ENCODE results near the gene ZNF438. TPM values are rescaled to one million over a fixed set of nuclear protein-coding genes. Genes with fewer than 3 reads are reported as not detected.

ZNF438 gene
- polyA plus RNA-seq, 3 donors from 2014 or later: 1.6 to 5.0 (median 3.4) TPM

DNA sequence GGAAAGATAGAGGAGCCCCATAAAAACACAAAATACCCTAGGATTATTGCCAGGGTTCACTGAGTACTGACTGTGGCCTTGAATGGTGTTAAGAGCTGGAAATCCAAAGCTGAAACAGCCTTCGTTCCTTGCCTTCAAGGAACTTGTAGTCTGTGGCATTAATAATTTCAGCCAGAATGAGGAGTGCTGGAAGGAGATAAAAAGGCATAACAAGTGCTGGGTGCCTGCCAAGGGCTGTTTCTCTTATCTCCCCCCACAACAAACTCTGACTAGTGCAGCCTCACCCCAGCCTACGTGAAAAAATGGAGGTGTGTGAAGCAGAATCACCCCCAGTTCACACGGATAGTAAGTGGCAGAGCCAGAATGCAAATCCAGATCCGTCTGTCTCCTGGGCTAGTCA, 203.0 kb downstream of the ZNF438 start:
- Mint-ChIP-seq H3K36me3 (no peaks in the 10 kb centered on the region), H3K4me3 (no peak overlapping the region), H3K27me3 (ENCODE audit: low read depth in 3 of 3) (peaks cover 0 to 6% (median 2%) of the 10 kb centered on the region in 3 donors), H3K27ac (no peak overlapping the region), H3K4me1 (no peaks in the 10 kb centered on the region), H3K9me3 (no peaks in the 10 kb centered on the region)
- DNase-seq: no peak

DNA sequence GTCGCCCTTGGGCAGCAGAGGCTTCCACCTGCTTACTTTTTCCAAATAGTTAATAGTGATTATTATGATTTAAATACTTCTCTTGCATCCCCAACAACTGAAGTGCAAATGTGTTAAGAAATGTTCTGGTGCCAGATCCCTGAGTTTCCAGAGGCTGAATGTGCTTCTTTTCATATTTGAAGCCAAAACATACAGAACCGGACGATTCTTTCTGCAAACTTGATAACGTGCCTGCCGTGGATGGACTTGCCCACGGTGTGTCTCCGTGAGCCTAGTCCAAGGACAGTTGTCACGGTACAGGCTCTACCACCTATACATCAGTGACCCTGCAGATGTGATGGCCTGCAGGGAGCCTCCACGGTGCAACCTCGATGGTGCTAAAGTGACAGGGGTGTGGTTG, 203.5 kb downstream of the ZNF438 start:
- Mint-ChIP-seq H3K4me1 (no peaks in the 10 kb centered on the region), H3K36me3 (no peaks in the 10 kb centered on the region), H3K27ac (no peak overlapping the region), H3K27me3 (ENCODE audit: low read depth in 3 of 3) (peaks cover 0 to 6% (median 2%) of the 10 kb centered on the region in 3 donors), H3K9me3 (no peaks in the 10 kb centered on the region), H3K4me3 (no peak overlapping the region)
- no peak for DNase-seq

DNA sequence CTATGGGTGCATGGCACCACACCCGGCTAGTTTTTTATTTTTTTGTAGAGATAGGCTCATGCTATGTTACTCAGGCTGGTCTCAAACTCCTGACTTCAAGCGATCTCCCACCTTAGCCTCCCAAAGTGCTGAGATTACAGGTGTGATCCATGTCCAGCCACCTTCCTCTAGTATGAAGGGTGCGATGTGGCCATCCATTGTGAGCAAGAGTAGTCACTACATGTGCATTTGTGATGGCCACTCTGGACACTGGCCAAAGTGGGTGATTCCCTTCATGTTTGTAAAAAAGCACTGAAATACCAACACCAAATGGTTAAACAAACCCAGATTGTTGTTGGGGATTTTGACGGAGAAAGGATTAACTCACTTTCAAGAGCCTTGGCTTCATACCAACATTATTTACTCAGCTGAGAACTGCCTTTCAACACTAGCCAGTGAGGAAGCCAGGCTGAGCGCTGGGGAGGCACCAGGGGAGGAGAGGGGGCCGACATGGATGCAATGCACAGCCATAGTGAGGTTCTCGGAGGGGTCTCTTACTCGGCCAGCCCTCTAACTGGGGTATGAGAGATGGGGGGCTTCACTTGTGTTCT, 204.0 kb downstream of the ZNF438 start:
- no peak overlapping the region for H3K27ac Mint-ChIP-seq
- no peak for DNase-seq
- H3K27me3 Mint-ChIP-seq (ENCODE audit: low read depth in 3 of 3): peaks cover 1 to 6% (median 2%) of the 10 kb centered on the region in 3 donors
- H3K4me3 Mint-ChIP-seq: no peak overlapping the region
- H3K4me1 Mint-ChIP-seq: no peaks in the 10 kb centered on the region
- H3K36me3 Mint-ChIP-seq: no peaks in the 10 kb centered on the region
- H3K9me3 Mint-ChIP-seq: no peaks in the 10 kb centered on the region

DNA sequence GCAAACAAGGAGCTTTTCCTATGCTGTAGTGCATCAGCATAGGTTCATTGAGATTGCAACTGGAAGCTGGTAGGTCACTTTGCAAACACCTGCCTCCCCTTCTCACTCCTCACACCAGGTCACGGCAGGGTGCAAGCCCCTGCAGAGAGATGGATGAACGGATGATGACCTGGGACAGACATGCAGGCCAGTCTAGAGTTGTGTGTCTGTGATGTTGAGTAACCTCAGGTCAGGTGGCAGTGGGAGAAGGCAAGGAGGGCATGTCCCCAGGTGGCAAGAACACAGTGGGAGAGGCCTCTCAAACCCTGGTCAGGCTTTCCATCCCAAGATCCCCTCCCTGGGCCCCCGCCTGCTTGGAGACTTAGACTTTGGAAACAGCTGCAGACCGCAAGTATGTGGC, 205.0 kb downstream of the ZNF438 start:
- Mint-ChIP-seq H3K27ac (no peak overlapping the region), H3K9me3 (no peaks in the 10 kb centered on the region), H3K36me3 (no peaks in the 10 kb centered on the region), H3K27me3 (ENCODE audit: low read depth in 3 of 3) (peaks cover 1 to 6% (median 2%) of the 10 kb centered on the region in 3 donors), H3K4me3 (no peak overlapping the region), H3K4me1 (no peaks in the 10 kb centered on the region)
- DNase-seq: no peak

DNA sequence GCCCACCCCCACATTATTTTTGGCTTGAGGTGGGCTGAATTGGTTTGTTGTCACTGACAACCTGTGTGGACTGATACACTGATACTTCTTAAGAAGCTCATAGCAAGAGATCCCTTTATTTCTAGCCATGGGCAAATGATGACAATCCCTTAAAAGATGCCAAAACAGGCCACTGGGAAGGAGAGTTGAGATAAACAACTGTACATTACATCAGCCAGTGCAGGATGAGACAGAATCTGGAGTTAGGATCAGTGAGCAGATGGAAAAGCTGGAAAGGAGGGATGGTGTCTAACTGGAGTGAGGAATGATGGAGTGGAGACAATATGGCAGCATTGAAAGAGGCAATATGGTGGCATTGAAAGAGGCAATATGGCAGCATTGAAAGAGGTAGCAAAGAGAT, 206.2 kb downstream of the ZNF438 start:
- H3K4me3 Mint-ChIP-seq: no peak overlapping the region
- H3K27ac Mint-ChIP-seq: no peak overlapping the region
- no peaks in the 10 kb centered on the region for H3K9me3 Mint-ChIP-seq
- no peaks in the 10 kb centered on the region for H3K36me3 Mint-ChIP-seq
- DNase-seq: no peak
- H3K4me1 Mint-ChIP-seq: no peaks in the 10 kb centered on the region
- H3K27me3 Mint-ChIP-seq (ENCODE audit: low read depth in 3 of 3): peaks cover 1 to 6% (median 2%) of the 10 kb centered on the region in 3 donors

DNA sequence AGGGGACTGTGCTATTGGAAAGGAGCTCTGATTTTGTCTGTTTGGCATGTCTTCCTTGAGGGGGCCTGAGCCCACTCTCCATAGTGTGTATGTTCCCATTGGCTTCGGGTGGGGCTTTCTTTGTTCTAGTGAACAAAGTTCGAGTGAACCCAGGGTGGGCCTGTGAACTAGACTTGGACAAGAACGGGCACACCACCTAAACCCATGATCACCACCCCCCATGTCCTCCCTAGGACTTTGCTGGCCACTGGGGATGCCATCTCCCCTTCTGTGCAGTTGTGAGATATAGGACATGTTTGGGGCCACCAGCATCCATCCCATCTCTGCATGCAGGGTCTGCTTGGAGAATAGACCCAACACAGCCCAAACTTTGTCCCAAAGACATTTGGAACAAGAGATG, 206.6 kb downstream of the ZNF438 start:
- Mint-ChIP-seq H3K4me1 (no peaks in the 10 kb centered on the region), H3K36me3 (no peaks in the 10 kb centered on the region), H3K9me3 (no peaks in the 10 kb centered on the region), H3K27me3 (ENCODE audit: low read depth in 3 of 3) (peaks cover 1 to 6% (median 2%) of the 10 kb centered on the region in 3 donors), H3K27ac (no peak overlapping the region), H3K4me3 (no peak overlapping the region)
- no peak for DNase-seq

DNA sequence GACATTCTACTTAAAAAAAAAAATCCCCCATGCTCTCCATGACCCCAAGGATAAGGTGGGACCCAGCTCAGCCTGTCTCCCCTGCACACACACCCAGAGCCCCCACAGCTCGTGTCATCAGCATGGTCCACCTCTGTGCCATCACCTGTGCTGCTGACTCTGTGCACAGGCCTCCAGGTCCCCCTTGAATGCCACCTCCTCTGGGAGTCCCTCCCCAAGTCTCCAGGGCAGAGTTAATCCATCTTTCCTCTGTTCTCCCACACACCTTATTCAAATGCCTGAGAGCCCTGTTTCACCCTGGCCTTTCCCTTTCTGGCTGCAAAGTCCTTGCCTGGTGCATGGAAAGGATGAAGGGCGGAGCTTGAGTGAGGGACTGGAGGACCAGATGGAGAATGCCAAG, 208.0 kb downstream of the ZNF438 start:
- Mint-ChIP-seq H3K4me3 (no peak overlapping the region), H3K9me3 (no peaks in the 10 kb centered on the region), H3K27me3 (ENCODE audit: low read depth in 3 of 3) (peaks cover 1 to 6% (median 2%) of the 10 kb centered on the region in 3 donors), H3K36me3 (no peaks in the 10 kb centered on the region), H3K27ac (no peak overlapping the region), H3K4me1 (no peaks in the 10 kb centered on the region)
- DNase-seq: no peak

DNA sequence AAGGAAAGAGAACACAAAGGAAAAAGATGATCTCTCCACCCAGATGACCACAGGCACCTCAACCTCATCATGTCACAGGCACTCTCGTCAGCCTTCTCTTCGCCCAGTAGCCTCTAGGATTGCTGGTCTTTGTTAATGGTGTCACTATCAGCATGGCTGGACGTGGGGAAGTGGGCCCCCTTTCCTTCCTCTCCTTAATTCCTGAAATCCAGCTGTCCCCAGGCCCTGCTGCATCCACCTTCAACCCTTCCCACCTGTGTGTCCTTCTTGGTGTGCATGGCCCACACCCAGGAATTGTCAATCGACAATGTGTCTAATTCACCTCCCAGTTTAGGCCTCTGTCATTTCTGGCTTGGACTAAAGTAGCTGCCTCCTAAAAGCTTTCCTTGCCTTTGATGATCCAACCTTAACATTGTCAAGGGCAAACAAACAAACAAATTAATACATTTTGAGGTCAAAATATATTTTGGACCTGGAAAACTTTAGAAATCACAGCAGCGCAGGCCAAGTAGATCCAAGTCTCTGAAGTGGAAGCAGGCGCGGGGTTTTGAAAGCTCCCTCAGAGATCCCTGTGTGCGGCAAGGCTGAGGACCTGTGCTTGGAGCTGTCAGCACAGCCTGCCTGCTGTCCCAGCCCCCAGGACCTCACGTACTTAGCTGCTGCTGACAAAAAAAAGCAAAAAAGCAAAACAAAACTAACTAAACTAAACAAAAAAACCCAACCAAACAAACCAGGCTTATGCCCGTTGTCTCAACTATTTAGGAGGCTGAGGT, 208.8 kb downstream of the ZNF438 start:
- Mint-ChIP-seq H3K9me3 (no peaks in the 10 kb centered on the region), H3K4me1 (peaks cover 0 to 3% of the 10 kb centered on the region in 2 donors), H3K27ac (no peak overlapping the region), H3K4me3 (no peak overlapping the region), H3K27me3 (ENCODE audit: low read depth in 3 of 3) (peaks cover 1 to 6% (median 2%) of the 10 kb centered on the region in 3 donors), H3K36me3 (no peaks in the 10 kb centered on the region)
- DNase-seq: no peak

DNA sequence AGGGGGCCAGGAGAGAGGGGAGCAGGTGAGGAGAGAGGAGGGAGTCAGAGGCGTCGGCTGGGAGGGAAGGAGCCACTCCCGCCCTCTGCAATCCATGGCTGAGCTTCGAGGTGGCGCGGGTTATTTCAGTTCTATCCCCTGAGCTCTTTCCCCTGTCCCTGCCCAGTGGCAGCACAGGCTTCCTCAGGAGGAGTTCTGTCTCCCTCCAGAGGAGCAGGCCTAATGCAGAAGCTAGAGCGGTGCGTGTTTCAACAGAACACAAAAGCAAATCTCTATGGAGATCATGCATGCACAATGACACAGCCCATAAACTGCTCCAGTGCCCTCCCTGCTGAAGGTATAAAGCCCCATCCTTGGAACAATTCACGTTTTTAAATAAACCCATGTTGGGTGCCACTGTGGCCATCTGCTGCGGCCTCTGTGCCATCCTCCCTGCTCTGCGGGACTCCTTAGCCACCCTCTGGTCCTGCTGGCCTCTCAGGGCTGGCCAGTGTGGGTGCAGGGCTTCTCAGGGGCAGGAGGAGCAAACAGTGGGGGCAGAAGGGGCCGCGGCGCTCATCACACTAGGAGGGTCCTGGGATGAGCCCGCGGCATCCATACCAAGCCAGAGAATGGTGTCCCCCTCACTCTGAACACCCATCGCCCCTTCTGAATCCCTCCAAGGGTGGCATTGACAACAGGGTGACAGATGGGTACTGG, 209.5 kb downstream of the ZNF438 start:
- peaks cover 1 to 6% (median 2%) of the 10 kb centered on the region in 3 donors for H3K27me3 Mint-ChIP-seq (ENCODE audit: low read depth in 3 of 3)
- DNase-seq: no peak

DNA sequence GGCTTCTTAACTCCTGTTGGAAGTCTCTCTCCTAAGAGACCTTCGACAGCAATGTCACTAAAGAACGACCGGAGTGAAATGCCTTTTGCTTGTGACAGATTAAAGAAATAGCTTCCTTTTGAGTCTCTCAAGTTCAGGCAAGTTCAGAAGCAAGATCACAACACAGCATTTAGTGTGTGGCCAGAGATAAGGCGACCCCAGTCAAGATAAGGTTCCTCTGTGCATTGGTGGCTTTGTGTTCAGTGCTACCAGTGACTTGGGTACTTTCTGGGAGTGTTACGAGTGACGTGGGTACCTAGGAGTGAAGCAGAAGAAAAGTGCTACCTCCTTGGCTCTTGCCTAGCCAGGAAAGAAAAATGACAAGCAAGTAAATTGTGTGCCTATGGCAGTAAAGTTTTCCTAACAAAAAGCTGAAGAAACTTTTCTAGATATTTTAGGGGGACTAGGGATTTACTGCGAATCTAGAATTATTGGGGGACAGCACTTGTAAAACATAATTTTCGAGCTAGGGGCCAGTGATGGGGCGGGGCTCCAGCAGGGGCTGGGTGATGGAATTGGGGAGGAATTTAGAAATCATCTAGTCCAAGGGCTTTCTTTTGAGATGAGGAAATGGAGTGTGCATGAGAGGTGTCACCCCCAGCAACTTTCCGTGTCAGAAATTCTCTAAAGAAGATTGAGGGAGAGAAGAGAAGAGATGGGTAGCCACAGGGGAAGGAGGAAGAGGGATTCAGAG, 210.2 kb downstream of the ZNF438 start:
- peaks cover 0 to 3% of the 10 kb centered on the region in 2 donors for H3K4me1 Mint-ChIP-seq
- peaks cover 1 to 6% (median 2%) of the 10 kb centered on the region in 3 donors for H3K27me3 Mint-ChIP-seq (ENCODE audit: low read depth in 3 of 3)
- peak overlapping the region in 1 of 6 donors; percentile 37 for H3K27ac Mint-ChIP-seq
- no peak overlapping the region for H3K4me3 Mint-ChIP-seq
- H3K9me3 Mint-ChIP-seq: no peaks in the 10 kb centered on the region
- no peak for DNase-seq
- H3K36me3 Mint-ChIP-seq: no peaks in the 10 kb centered on the region

More for the DNA sequence above, 209.5 kb downstream of the ZNF438 start:
- Mint-ChIP-seq H3K4me1 (peaks cover 0 to 3% of the 10 kb centered on the region in 2 donors), H3K4me3 (no peak overlapping the region), H3K36me3 (no peaks in the 10 kb centered on the region), H3K27ac (no peak overlapping the region), H3K9me3 (no peaks in the 10 kb centered on the region)

DNA sequence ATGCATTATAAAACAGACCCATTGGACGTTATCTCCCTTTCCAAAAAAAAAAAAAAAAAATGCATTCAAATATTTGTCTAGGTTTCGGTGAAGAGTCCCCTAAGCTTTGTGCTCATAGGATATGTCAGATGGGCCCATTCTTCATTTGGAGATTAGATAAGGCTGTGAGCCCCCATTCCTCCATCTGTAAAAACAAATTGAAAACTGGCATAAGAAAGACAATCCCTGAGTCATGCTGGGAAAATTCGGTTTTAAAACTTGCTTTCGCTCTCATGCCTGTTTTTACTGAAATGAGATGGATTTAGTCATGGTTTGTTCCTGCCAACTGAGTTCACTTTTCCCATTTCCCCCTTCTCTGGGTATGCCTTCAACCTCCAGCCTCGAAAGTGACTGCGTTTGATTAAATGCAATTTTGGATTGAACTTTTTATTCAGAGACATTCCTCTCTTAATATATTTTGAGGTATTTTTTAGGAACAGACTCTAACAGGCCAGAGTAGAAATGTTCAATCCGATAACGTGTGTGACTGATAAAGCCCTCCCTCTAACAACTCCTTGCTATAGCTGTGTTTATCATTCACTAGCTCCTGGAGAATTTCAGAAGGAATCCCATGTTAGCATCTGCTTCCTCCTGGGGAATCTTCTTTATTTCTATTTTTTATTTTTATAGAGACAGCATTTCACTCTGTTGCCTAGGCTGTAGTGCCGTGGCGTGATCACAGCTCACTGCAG, 211.2 kb downstream of the ZNF438 start:
- H3K36me3 Mint-ChIP-seq: no peaks in the 10 kb centered on the region
- H3K27ac Mint-ChIP-seq: no peak overlapping the region

DNA sequence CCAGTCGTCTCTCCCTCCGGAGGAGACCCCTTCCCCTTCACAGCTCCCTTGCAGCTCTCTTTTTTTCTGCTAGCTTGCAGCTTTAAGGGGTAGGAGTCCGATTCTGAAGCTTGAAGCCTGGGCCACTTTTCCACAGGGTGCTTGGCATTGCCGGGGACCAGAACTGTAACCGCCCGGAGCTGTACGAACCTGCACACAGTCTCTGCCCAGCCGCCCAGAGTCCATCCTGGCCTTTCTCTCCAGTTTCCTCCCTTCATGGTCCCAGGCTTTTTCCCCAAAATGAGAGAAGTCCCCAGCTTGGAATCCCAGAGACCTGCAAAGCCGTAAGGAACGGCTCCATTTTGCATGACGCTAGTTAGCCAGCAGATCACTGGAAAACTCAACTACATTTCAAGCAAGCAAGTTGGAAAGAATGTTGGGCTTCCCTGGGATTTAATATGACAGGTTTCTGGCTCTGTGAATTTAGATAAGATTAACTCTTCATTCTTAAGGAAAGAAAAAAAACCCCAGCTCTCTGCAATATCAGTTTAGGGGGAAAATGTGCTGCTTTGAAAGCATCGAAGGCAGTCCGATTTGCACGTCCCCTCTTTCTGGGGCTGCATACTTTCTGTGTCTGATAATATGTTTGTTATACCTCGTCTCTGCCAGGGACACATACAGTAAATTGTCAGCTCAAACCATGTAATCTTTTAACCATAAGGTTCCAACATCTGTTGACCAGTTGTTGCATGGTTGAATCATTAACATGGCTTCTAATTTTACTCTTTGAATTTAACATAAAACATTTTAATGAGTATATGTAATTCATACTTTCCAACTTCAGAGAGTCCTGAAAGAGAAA, 212.1 kb downstream of the ZNF438 start:
- H3K9me3 Mint-ChIP-seq: no peaks in the 10 kb centered on the region
- peaks cover 0 to 4% (median 3%) of the 10 kb centered on the region in 3 donors for H3K27me3 Mint-ChIP-seq (ENCODE audit: low read depth in 3 of 3)
- H3K36me3 Mint-ChIP-seq: no peaks in the 10 kb centered on the region
- no peak overlapping the region for H3K4me3 Mint-ChIP-seq
- DNase-seq: no peak
- peaks cover 0 to 3% of the 10 kb centered on the region in 2 donors for H3K4me1 Mint-ChIP-seq
- H3K27ac Mint-ChIP-seq: no peak overlapping the region

More for the DNA sequence above, 211.2 kb downstream of the ZNF438 start:
- peaks cover 0 to 3% of the 10 kb centered on the region in 2 donors for H3K4me1 Mint-ChIP-seq
- H3K4me3 Mint-ChIP-seq: no peak overlapping the region
- H3K27me3 Mint-ChIP-seq (ENCODE audit: low read depth in 3 of 3): peaks cover 0 to 6% (median 3%) of the 10 kb centered on the region in 3 donors
- DNase-seq: no peak
- no peaks in the 10 kb centered on the region for H3K9me3 Mint-ChIP-seq

Measured in immature natural killer cell (primary cell).